ENCODE data around the gene MAP3K5. TPM values are rescaled to one million over a fixed set of nuclear protein-coding genes. Genes with fewer than 3 reads are reported as not detected.

Gene MAP3K5
- total RNA-seq, 1 experiment from 2014 or later, result 8.1 TPM

GRCh38 chr6:136510782-136511181, 281.5 kb downstream of the MAP3K5 start:
- in situ Hi-C loops (cut with HindIII; ENCODE audit: low pct_unique_long_range_greater_than_20kb, low sequenced_read_pairs), result no loop called here
- Histone ChIP-seq H3K27ac (ENCODE audit: low read length) (no peak overlapping the region), H3K4me1 (ENCODE audit: control insufficient read depth, insufficient read depth, low read length) (no peaks in the 10 kb centered on the region), H3K36me3 (ENCODE audit: control insufficient read depth, insufficient read depth, low read length) (no peaks in the 10 kb centered on the region), H3K4me3 (ENCODE audit: low read depth in 2 of 2, low read length in 2 of 2) (no peak overlapping the region), H3K27me3 (ENCODE audit: control insufficient read depth, insufficient read depth, low read length) (no peaks in the 10 kb centered on the region), H3K9me3 (ENCODE audit: control insufficient read depth, insufficient read depth, low read depth, low read length) (no peaks in the 10 kb centered on the region)
- ChIA-PET POLR2A (no interaction called here), CTCF (no interaction called here)
- DNase-seq (ENCODE audit: low read depth, low spot score), result no peak
- BruUV-seq (replicated peaks), result no TSS peak
- ATAC-seq, result no peak
- intact Hi-C loops (cut with micrococcal nuclease; ENCODE audit: unreplicated experiment), result no loop called here
- TF ChIP-seq POLR2AphosphoS5 (IDR thresholded peaks at IDR 0.05; ENCODE audit: low read depth, low read length) (no peak), REST (IDR thresholded peaks at IDR 0.05; ENCODE audit: insufficient read depth in 1 of 2, low read depth in 2 of 2, low read length in 1 of 2) (no peak), TCF7L2 (IDR thresholded peaks at IDR 0.05; ENCODE audit: low read depth, low read length) (no peak), SIN3A (IDR thresholded peaks at IDR 0.05; ENCODE audit: borderline replicate concordance, insufficient read depth, low read depth, low read length) (no peak)
- TF ChIP-seq, protein P1, sequence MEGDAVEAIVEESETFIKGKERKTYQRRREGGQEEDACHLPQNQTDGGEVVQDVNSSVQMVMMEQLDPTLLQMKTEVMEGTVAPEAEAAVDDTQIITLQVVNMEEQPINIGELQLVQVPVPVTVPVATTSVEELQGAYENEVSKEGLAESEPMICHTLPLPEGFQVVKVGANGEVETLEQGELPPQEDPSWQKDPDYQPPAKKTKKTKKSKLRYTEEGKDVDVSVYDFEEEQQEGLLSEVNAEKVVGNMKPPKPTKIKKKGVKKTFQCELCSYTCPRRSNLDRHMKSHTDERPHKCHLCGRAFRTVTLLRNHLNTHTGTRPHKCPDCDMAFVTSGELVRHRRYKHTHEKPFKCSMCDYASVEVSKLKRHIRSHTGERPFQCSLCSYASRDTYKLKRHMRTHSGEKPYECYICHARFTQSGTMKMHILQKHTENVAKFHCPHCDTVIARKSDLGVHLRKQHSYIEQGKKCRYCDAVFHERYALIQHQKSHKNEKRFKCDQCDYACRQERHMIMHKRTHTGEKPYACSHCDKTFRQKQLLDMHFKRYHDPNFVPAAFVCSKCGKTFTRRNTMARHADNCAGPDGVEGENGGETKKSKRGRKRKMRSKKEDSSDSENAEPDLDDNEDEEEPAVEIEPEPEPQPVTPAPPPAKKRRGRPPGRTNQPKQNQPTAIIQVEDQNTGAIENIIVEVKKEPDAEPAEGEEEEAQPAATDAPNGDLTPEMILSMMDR (IDR thresholded peaks at IDR 0.05), result no peak

DNA sequence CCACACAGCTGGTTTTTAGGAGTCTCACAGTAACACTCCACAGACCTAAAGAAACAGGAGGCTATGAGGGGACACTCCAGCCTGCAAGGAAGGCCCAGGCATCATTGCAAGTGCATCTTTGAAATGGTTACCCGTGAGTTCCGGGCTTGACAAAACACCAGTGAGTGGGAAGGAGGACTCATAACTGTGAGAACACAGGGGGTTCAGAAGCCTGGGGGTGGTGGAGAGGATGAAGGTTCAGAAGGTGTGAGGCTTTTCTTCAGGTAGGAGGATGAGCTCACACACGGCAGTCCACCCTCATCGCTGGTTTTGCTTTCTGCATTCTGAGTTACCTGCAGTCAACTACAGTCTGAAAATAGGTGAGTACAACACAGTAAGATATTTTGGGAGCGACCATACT, 282.0 kb downstream of the MAP3K5 start:
- BruUV-seq (replicated peaks), result no TSS peak
- Histone ChIP-seq H3K4me3 (ENCODE audit: low read depth in 2 of 2, low read length in 2 of 2) (no peak overlapping the region), H3K9me3 (ENCODE audit: control insufficient read depth, insufficient read depth, low read depth, low read length) (no peaks in the 10 kb centered on the region), H3K27me3 (ENCODE audit: control insufficient read depth, insufficient read depth, low read length) (no peaks in the 10 kb centered on the region), H3K4me1 (ENCODE audit: control insufficient read depth, insufficient read depth, low read length) (no peaks in the 10 kb centered on the region), H3K27ac (ENCODE audit: low read length) (no peak overlapping the region), H3K36me3 (ENCODE audit: control insufficient read depth, insufficient read depth, low read length) (no peaks in the 10 kb centered on the region)
- in situ Hi-C loops (cut with HindIII; ENCODE audit: low pct_unique_long_range_greater_than_20kb, low sequenced_read_pairs) (no loop called here), intact Hi-C loops (cut with micrococcal nuclease; ENCODE audit: unreplicated experiment) (no loop called here)
- no peak for TF ChIP-seq TCF7L2 (IDR thresholded peaks at IDR 0.05; ENCODE audit: low read depth, low read length)
- no peak for TF ChIP-seq SIN3A (IDR thresholded peaks at IDR 0.05; ENCODE audit: borderline replicate concordance, insufficient read depth, low read depth, low read length)
- TF ChIP-seq POLR2AphosphoS5 (IDR thresholded peaks at IDR 0.05; ENCODE audit: low read depth, low read length), result no peak
- TF ChIP-seq REST (IDR thresholded peaks at IDR 0.05; ENCODE audit: insufficient read depth in 1 of 2, low read depth in 2 of 2, low read length in 1 of 2), result no peak
- TF ChIP-seq, protein P1 (IDR thresholded peaks at IDR 0.05), result no peak
- ATAC-seq, result no peak
- no peak for DNase-seq (ENCODE audit: low read depth, low spot score)
- CTCF ChIA-PET, result no interaction called here
- POLR2A ChIA-PET, result no interaction called here

Data from Panc1 (cell line).